Transverse colon (tissue), 4 donors: ENCODE results near the gene EID3.

Experiments
- POLR2A ChIP-seq: fragments of 450-650 bp; IDR thresholded peaks from one replicate; pipeline ENCODE4 v1.6.1; 2016; ENCODE audit warnings: antibody characterized with exemption, mild to moderate bottlenecking, moderate library complexity
- POLR2AphosphoS5 ChIP-seq, 3 donors: sonication (generic); formaldehyde crosslinking; IDR thresholded peaks; one replicate each; pipeline ENCODE4 v1.6.1; 2016; ENCODE audit warnings: antibody characterized with exemption in 3 of 3
- TF ChIP-seq, protein P1 (sequence below), 5 experiments: fragments of 200-600 bp in 3 of 5; fragments of 450-650 bp in 2 of 5; sonication (generic) in 3 of 5; IDR thresholded peaks; 1 replicate in 2 of 5; 2 replicates in 3 of 5; pipeline ENCODE4 v1.5.1; 2016 to 2017; ENCODE audit warnings: antibody characterized with exemption in 5 of 5, inconsistent platforms in 3 of 5, mild to moderate bottlenecking in 2 of 5, moderate library complexity in 1 of 5

DNA sequence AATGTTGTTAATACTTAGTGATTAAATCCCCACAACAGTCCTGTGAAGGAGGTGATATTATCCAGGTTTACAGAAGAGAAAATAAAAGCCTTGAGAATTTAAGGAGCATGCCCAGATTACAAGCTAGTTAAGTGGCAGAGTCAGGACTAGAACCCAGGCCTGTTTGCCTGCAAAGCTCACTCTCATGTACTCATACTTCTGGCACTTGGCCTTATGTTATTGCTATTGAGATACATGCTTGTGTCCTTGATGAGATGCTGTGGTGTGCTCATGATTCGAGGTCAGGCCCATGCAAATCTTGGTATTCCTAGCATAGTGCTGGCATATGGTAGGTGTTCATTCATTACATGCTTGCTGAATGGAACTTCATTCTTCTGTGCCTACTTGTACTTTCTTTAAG, 7.6 kb upstream of the EID3 start:
- TF ChIP-seq, protein P1, sequence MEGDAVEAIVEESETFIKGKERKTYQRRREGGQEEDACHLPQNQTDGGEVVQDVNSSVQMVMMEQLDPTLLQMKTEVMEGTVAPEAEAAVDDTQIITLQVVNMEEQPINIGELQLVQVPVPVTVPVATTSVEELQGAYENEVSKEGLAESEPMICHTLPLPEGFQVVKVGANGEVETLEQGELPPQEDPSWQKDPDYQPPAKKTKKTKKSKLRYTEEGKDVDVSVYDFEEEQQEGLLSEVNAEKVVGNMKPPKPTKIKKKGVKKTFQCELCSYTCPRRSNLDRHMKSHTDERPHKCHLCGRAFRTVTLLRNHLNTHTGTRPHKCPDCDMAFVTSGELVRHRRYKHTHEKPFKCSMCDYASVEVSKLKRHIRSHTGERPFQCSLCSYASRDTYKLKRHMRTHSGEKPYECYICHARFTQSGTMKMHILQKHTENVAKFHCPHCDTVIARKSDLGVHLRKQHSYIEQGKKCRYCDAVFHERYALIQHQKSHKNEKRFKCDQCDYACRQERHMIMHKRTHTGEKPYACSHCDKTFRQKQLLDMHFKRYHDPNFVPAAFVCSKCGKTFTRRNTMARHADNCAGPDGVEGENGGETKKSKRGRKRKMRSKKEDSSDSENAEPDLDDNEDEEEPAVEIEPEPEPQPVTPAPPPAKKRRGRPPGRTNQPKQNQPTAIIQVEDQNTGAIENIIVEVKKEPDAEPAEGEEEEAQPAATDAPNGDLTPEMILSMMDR (IDR thresholded peaks at IDR 0.05): no peak
- TF ChIP-seq POLR2A: no peak
- TF ChIP-seq POLR2AphosphoS5 (IDR thresholded peaks at IDR 0.05): no peak
